ENCODE results near the gene IGFBP4.

IGFBP4 gene

DNA sequence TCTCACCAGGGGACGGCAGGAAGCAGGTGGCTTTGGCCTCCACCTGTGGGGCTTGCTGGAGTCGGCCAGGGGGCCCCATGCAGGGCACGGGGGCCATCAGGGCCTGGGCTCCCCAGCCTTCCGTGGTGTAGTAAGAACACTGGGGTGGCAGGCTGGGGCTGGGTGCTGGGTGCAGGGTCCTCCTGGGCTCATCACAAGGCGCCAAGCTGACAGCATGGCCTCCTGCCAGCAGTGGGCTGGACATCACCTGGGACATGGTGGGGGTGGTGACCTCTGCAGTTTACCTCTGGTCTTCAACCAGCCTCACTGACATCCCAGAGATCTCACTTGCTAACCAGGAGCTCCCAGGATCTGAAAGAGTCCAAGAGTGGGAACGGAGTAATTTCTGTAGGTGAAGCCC, 52.9 kb downstream of the IGFBP4 start:
- FAIRE-seq: no peak
- no peak for DNase-seq (ENCODE audit: insufficient read length, low spot score)
- no peak for TF ChIP-seq CTCF (IDR thresholded peaks at IDR 0.05; ENCODE audit: insufficient read depth, missing control alignments)

GRCh38 chr17:40496634-40497420, 53.6 kb downstream of the IGFBP4 start:
- DNase-seq (ENCODE audit: insufficient read length, low spot score): no peak
- TF ChIP-seq CTCF (IDR thresholded peaks at IDR 0.05; ENCODE audit: insufficient read depth, missing control alignments): no peak
- FAIRE-seq: no peak

GRCh38 chr17:40497695-40498094, 54.4 kb downstream of the IGFBP4 start:
- no peak for TF ChIP-seq CTCF (IDR thresholded peaks at IDR 0.05; ENCODE audit: insufficient read depth, missing control alignments)
- FAIRE-seq (no peak), DNase-seq (ENCODE audit: insufficient read length, low spot score) (no peak)

GRCh38 chr17:40498281-40499084, 55.2 kb downstream of the IGFBP4 start:
- FAIRE-seq: no peak
- no peak for DNase-seq (ENCODE audit: insufficient read length, low spot score)

DNA sequence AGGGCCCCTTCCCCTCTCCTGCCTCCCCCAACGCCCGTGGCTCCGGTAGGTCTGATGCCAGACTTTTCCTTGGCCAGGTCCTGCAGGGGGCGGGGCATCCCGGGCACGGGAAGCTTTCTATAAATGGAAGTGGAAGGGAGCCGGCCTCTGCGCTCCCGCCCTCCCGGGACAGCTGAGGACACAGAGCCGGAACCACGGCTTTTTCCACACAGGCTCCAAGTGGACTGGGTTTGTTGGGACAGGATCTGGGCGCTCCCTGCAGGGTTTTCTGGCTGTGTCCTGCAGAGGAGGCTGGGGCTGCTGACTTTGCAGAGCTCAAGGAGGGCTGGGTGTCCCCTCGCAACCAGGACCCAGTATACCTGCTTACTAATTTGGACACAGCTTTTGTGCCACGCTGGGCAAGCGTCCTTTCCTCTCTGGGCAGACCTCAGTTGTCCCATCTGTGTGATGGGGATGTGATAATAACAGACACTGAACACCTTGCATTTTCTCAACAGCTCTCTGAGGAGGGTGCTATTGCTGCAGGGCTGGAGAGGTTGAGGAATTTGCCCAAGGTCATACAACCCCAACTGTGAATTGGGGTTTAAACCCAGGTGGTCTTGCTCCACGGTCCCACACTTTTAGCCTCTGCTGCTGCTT, 56.4 kb downstream of the IGFBP4 start:
- DNase-seq (ENCODE audit: insufficient read length, low spot score) (no peak), FAIRE-seq (no peak)
- no peak for TF ChIP-seq CTCF (IDR thresholded peaks at IDR 0.05; ENCODE audit: insufficient read depth, missing control alignments)

More at GRCh38 chr17:40498281-40499084, 55.2 kb downstream of the IGFBP4 start:
- TF ChIP-seq CTCF (IDR thresholded peaks at IDR 0.05; ENCODE audit: insufficient read depth, missing control alignments): no peak

- no peak for FAIRE-seq
- no peak for DNase-seq (ENCODE audit: insufficient read length, low spot score)
- TF ChIP-seq CTCF (IDR thresholded peaks at IDR 0.05; ENCODE audit: insufficient read depth, missing control alignments): no peak
Measured at GRCh38 chr17:40500190-40500589, 56.9 kb downstream of the IGFBP4 start.

Measured in D721Med (cell line).